ENCODE data around the gene ALK.

DNA sequence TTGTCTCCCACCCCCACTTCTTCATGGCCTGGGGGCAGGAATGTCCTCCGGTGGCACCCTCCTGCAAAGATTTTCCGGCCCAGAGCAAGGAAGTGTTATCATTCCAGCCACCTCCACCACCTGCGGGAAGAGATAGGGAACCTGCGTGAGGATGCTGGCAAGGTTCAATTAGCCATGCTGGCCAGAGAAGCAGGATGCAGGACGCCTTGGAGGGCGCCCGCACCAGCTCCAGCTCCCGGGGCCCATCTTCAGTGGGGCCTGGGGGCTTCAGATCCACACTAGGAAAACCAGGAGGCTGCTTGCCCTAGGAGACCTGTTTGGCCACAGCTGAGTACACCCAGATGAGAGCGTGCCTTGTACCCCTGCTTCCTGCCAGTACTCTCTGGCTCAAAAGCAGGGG, 692.4 kb downstream of the ALK start:
- TF ChIP-seq YY1 (IDR thresholded peaks at IDR 0.05; ENCODE audit: insufficient read depth, insufficient read length) (no peak), ZNF274 (IDR thresholded peaks at IDR 0.05; ENCODE audit: low read depth, low read length) (no peak), SUZ12 (IDR thresholded peaks at IDR 0.05; ENCODE audit: extremely low read depth, insufficient read depth, insufficient read length) (no peak)

All from NT2/D1 (cell line).